Measurements from ENCODE around the gene MARK2.

GRCh38 chr11:63854696-63855095 is 15.8 kb downstream of the MARK2 start:
- TF ChIP-seq POLR2A (IDR thresholded peaks at IDR 0.05), result no peak
- TF ChIP-seq CTCF (IDR thresholded peaks at IDR 0.05), result no peak
